OCI-LY1 (cell line): ENCODE data around the gene LANCL3.
"Not testable (repeated sequence)": the region's sequence is repeated elsewhere in the genome, so short reads cannot be mapped to it uniquely, and the experiment has no call there.

Experiments used
- EZH2 ChIP-seq: fragments of 200-600 bp; sonication (generic), shearing (Covaris generic); IDR thresholded peaks from 2 replicates; pipeline ENCODE4 v1.8.0; 2017; ENCODE audit warnings: borderline replicate concordance, mixed run types, mild to moderate bottlenecking, antibody characterized with exemption, low read length, moderate library complexity, mixed read lengths
- TF ChIP-seq, protein P1 (sequence below): fragments of 200-600 bp; sonication (generic), shearing (Covaris generic); IDR thresholded peaks from 2 replicates; pipeline ENCODE4 v1.5.1; 2017; ENCODE audit warnings: mild to moderate bottlenecking, antibody characterized with exemption, low read length, moderate library complexity, mixed read lengths

DNA sequence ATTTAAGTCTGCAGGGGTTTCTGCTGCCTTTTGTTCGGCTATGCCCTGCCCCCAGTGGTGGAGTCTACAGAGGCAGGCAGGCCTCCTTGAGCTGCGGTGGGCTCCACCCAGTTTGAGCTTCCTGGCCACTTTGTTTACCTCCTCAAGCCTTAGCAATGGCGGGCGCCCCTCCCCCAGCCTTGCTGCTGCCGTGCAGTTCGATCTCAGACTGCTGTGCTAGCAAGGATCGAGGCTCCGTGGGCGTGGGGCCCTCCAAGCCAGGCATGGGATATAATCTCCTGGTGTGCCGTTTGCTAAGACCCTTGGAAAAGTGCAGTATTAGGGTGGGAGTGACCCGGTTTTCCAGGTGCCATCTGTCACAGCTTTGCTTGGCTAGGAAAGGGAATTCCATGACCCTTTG is 15.9 kb downstream of the LANCL3 start:
- TF ChIP-seq, protein P1, sequence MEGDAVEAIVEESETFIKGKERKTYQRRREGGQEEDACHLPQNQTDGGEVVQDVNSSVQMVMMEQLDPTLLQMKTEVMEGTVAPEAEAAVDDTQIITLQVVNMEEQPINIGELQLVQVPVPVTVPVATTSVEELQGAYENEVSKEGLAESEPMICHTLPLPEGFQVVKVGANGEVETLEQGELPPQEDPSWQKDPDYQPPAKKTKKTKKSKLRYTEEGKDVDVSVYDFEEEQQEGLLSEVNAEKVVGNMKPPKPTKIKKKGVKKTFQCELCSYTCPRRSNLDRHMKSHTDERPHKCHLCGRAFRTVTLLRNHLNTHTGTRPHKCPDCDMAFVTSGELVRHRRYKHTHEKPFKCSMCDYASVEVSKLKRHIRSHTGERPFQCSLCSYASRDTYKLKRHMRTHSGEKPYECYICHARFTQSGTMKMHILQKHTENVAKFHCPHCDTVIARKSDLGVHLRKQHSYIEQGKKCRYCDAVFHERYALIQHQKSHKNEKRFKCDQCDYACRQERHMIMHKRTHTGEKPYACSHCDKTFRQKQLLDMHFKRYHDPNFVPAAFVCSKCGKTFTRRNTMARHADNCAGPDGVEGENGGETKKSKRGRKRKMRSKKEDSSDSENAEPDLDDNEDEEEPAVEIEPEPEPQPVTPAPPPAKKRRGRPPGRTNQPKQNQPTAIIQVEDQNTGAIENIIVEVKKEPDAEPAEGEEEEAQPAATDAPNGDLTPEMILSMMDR: not testable (repeated sequence)
- not testable (repeated sequence) for TF ChIP-seq EZH2
